Measurements from ENCODE around the gene PCDHGA12. TPM values are rescaled to one million over a fixed set of nuclear protein-coding genes. Genes with fewer than 3 reads are reported as not detected.

PCDHGA12 gene
- total and polyA plus RNA-seq, 2 donors (not counting 1 experiment from before 2014, with no cell fraction given) = 0.27 to 2.8 TPM

DNA sequence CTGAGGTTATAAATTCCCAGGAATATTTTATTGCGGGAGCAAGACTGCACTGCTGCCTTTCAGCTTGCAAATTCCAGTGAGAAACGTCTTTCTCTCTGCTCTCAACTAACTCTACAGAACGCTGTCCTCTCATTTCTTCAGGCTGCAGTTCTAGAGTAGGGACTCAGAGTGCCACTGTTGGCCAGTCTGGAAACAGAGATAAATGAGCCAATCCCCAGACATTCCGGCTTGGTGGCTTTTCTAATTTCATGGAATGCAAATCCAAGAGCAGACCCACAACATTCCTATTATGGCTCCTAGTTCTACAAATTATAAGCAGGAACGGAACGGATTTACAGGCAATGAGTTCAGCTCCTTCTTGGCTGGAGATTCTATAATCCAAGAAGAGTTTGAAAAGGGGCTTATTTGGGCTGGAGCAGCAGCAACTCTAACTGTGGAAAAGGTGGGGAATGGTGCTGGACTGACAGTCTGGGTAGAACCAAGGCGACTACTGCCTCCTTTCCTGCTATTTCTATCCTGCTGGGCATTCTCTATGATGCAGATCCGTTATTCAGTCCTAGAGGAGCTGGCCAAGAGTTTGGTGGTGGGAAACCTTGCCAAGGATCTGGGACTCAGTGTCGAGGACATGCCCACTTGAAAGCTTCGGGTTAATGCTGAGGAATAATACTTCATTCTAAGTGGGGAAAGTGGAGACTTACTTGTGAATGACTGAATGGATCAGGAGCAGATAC lies 9.3 kb downstream of the PCDHGA12 start:
- no peak overlapping the region for H3K27ac ChIP-seq (ENCODE audit: low read length in 2 of 2)
- intact Hi-C loops (cut with micrococcal nuclease) = no loop called here
- H3K27me3 ChIP-seq (replicated peaks in 1 of 4; ENCODE audit: control extremely low read depth in 1 of 4, control insufficient read depth in 3 of 4, insufficient read depth in 4 of 4, low read length in 3 of 4) = peaks cover 0 to 6% (median 1%) of the 10 kb centered on the region in 4 experiments
- H3K4me3 Mint-ChIP-seq = no peak overlapping the region
- H3K27me3 Mint-ChIP-seq = peaks cover 3% of the 10 kb centered on the region
- H3K4me1 ChIP-seq (ENCODE audit: control insufficient read depth in 2 of 2, insufficient read depth in 2 of 2, low read length in 2 of 2) = no peaks in the 10 kb centered on the region
- peaks cover 0 to 14% (median 0%) of the 10 kb centered on the region in 3 donors for H3K9me3 ChIP-seq (ENCODE audit: control extremely low read depth in 1 of 3, control insufficient read depth in 2 of 3, insufficient read depth in 1 of 3, low read length in 2 of 3)
- no peaks in the 10 kb centered on the region for H3K79me2 ChIP-seq (ENCODE audit: control insufficient read depth, insufficient read depth, low read length)
- H3K9me3 Mint-ChIP-seq (ENCODE audit: insufficient read depth) = peaks cover 3% of the 10 kb centered on the region
- no peak overlapping the region for H2AFZ ChIP-seq (ENCODE audit: insufficient read depth, low read depth, low read length, poor library complexity, severe bottlenecking)
- H4K20me1 ChIP-seq (ENCODE audit: control insufficient read depth, insufficient read depth, low read length, poor library complexity, severe bottlenecking) = no peaks in the 10 kb centered on the region
- ChIA-PET CTCF (interaction anchor here (0.9 to 1.3 kb wide), 3 partner anchors 9 to 124 kb away, joined by 3 to 4 read pairs (median 4); partner anchors contain the start of gene PCDHGA12), POLR2A (no interaction called here)
- ATAC-seq (ENCODE audit: low read depth) (no peak), DNase-seq (no peak)
- H3K27ac Mint-ChIP-seq = no peak overlapping the region
- WGBS (ENCODE audit: insufficient coverage) = 87% methylated on average over 4 of the region's 10 CpGs
- peaks cover 3% of the 10 kb centered on the region for H3K4me1 Mint-ChIP-seq
- H3K4me3 ChIP-seq (ENCODE audit: control extremely low read depth in 1 of 5, extremely low read depth in 1 of 5, insufficient read depth in 1 of 5, low read depth in 2 of 5, low read length in 4 of 5) = no peak overlapping the region
- TF ChIP-seq EZH2 (IDR thresholded peaks at IDR 0.05; ENCODE audit: borderline replicate concordance, insufficient read depth, low read depth, low read length, poor library complexity, severe bottlenecking) = no peak
- TF ChIP-seq, protein P1, sequence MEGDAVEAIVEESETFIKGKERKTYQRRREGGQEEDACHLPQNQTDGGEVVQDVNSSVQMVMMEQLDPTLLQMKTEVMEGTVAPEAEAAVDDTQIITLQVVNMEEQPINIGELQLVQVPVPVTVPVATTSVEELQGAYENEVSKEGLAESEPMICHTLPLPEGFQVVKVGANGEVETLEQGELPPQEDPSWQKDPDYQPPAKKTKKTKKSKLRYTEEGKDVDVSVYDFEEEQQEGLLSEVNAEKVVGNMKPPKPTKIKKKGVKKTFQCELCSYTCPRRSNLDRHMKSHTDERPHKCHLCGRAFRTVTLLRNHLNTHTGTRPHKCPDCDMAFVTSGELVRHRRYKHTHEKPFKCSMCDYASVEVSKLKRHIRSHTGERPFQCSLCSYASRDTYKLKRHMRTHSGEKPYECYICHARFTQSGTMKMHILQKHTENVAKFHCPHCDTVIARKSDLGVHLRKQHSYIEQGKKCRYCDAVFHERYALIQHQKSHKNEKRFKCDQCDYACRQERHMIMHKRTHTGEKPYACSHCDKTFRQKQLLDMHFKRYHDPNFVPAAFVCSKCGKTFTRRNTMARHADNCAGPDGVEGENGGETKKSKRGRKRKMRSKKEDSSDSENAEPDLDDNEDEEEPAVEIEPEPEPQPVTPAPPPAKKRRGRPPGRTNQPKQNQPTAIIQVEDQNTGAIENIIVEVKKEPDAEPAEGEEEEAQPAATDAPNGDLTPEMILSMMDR (IDR thresholded peaks at IDR 0.05) = no peak
- H3K9ac ChIP-seq (ENCODE audit: low read length) = no peak overlapping the region
- H3K36me3 ChIP-seq (replicated peaks in 1 of 2; ENCODE audit: control extremely low read depth in 1 of 2, control insufficient read depth in 1 of 2, extremely low read depth in 1 of 2, insufficient read depth in 2 of 2, low read length in 1 of 2) = no peaks in the 10 kb centered on the region
- no peak overlapping the region for H3K4me2 ChIP-seq (replicated peaks; ENCODE audit: low read depth, low read length, poor library complexity, severe bottlenecking)

GRCh38 chr5:141440341-141440740 lies 10.0 kb downstream of the PCDHGA12 start:
- Histone ChIP-seq H3K9me3 (ENCODE audit: control extremely low read depth in 1 of 3, control insufficient read depth in 2 of 3, insufficient read depth in 1 of 3, low read length in 2 of 3) (peaks cover 0 to 14% (median 0%) of the 10 kb centered on the region in 3 donors), H4K20me1 (ENCODE audit: control insufficient read depth, insufficient read depth, low read length, poor library complexity, severe bottlenecking) (no peaks in the 10 kb centered on the region), H3K27me3 (replicated peaks in 1 of 4; ENCODE audit: control extremely low read depth in 1 of 4, control insufficient read depth in 3 of 4, insufficient read depth in 4 of 4, low read length in 3 of 4) (peaks cover 0 to 6% (median under 1%) of the 10 kb centered on the region in 4 experiments), H3K4me2 (replicated peaks; ENCODE audit: low read depth, low read length, poor library complexity, severe bottlenecking) (no peak overlapping the region), H3K27ac (ENCODE audit: low read length in 2 of 2) (no peak overlapping the region), H3K4me1 (ENCODE audit: control insufficient read depth in 2 of 2, insufficient read depth in 2 of 2, low read length in 2 of 2) (no peaks in the 10 kb centered on the region), H2AFZ (ENCODE audit: insufficient read depth, low read depth, low read length, poor library complexity, severe bottlenecking) (no peak overlapping the region), H3K9ac (ENCODE audit: low read length) (no peak overlapping the region), H3K36me3 (replicated peaks in 1 of 2; ENCODE audit: control extremely low read depth in 1 of 2, control insufficient read depth in 1 of 2, extremely low read depth in 1 of 2, insufficient read depth in 2 of 2, low read length in 1 of 2) (no peaks in the 10 kb centered on the region), H3K4me3 (ENCODE audit: control extremely low read depth in 1 of 5, extremely low read depth in 1 of 5, insufficient read depth in 1 of 5, low read depth in 2 of 5, low read length in 4 of 5) (no peak overlapping the region), H3K79me2 (ENCODE audit: control insufficient read depth, insufficient read depth, low read length) (no peaks in the 10 kb centered on the region)
- Mint-ChIP-seq H3K27me3 (peaks cover 3% of the 10 kb centered on the region), H3K27ac (no peak overlapping the region), H3K4me3 (no peak overlapping the region), H3K9me3 (ENCODE audit: insufficient read depth) (peaks cover 3% of the 10 kb centered on the region), H3K4me1 (peaks cover 3% of the 10 kb centered on the region)
- DNase-seq (no peak), ATAC-seq (ENCODE audit: low read depth) (no peak)
- TF ChIP-seq, protein P1 (IDR thresholded peaks at IDR 0.05) = no peak
- TF ChIP-seq EZH2 (IDR thresholded peaks at IDR 0.05; ENCODE audit: borderline replicate concordance, insufficient read depth, low read depth, low read length, poor library complexity, severe bottlenecking) = no peak
- intact Hi-C loops (cut with micrococcal nuclease) = no loop called here
- CTCF ChIA-PET = interaction anchor here (0.9 to 1.3 kb wide), 2 partner anchors 10 to 124 kb away, joined by 3 to 4 read pairs; partner anchors contain the start of gene PCDHGA12
- POLR2A ChIA-PET = no interaction called here
- WGBS (ENCODE audit: insufficient coverage) = 100% methylated on average over 5 of the region's 9 CpGs

Data from B cell (primary cell).